MM.1S (cell line): ENCODE measurements around the gene F3.

Experiments
- EZH2 ChIP-seq: fragments of 300-600 bp; sonication (generic); optimal IDR thresholded peaks from 2 replicates; pipeline ENCODE3; 2017; ENCODE audit warnings: low read depth, mild to moderate bottlenecking, antibody characterized with exemption, low read length, mixed read lengths
- EZH2phosphoT487 ChIP-seq: fragments of 300-600 bp; sonication (generic); IDR thresholded peaks from 2 replicates; pipeline ENCODE4 v1.6.1; 2018; ENCODE audit warnings: antibody characterized with exemption, low read length
- TF ChIP-seq, protein P1 (sequence below): fragments of 300-600 bp; sonication (generic); IDR thresholded peaks from 2 replicates; pipeline ENCODE4 v1.5.1; 2016; ENCODE audit warnings: antibody characterized with exemption, low read length, mixed read lengths

DNA sequence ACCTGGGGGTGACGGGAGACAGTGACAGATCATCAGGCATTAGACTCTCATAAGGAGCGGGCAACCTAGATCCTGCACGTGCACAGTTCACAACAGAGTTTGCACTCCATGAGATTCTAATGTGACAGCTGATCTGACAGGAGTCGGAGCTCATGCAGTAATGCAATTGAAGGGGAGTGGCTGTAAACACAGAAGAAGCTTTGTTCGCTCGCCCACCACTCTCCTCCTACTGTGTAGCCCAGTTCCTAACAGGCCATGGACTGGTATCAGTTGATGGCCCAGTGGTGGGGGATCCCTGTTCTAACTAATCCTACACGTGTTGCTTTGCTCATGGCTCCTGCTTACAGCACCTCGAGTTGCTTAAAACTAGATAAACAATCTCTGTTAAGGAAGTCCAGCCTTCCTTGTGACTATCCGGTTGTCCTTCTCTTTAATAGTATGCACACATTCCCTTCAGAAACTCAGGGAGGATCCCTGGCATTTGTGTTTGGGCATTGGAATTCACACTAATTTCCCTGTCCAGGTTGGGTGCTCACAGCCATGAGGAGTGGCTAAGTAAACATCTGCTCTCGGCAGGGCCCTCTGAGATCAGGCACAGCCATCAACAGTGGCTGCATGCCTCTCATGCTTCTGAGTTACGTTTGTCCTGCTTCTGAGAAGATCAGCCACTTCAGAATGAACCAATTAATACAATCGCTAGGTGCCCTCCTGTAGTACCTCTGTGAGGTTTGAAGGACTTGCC, 21.1 kb upstream of the F3 start:
- TF ChIP-seq, protein P1, sequence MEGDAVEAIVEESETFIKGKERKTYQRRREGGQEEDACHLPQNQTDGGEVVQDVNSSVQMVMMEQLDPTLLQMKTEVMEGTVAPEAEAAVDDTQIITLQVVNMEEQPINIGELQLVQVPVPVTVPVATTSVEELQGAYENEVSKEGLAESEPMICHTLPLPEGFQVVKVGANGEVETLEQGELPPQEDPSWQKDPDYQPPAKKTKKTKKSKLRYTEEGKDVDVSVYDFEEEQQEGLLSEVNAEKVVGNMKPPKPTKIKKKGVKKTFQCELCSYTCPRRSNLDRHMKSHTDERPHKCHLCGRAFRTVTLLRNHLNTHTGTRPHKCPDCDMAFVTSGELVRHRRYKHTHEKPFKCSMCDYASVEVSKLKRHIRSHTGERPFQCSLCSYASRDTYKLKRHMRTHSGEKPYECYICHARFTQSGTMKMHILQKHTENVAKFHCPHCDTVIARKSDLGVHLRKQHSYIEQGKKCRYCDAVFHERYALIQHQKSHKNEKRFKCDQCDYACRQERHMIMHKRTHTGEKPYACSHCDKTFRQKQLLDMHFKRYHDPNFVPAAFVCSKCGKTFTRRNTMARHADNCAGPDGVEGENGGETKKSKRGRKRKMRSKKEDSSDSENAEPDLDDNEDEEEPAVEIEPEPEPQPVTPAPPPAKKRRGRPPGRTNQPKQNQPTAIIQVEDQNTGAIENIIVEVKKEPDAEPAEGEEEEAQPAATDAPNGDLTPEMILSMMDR = no peak
- TF ChIP-seq EZH2 (no peak), EZH2phosphoT487 (no peak)
